PC-3 (cell line): ENCODE data around the gene ACADM.

Source experiments
- CTCF ChIP-seq: fragments of 300-600 bp; sonication (generic); conservative IDR thresholded peaks from 2 replicates; pipeline ENCODE4 v1.5.1; 2017; ENCODE audit warnings: antibody characterized with exemption, low read depth, mild to moderate bottlenecking, low read length
- EZH2 ChIP-seq: fragments of 300-600 bp; sonication (generic); IDR thresholded peaks from one replicate; pipeline ENCODE4 v1.6.1; 2017; ENCODE audit warnings: antibody characterized with exemption, mild to moderate bottlenecking, low read length; ENCODE audit not compliant: unreplicated experiment
- EZH2phosphoT487 ChIP-seq: fragments of 300-600 bp; sonication (generic); IDR thresholded peaks from 2 replicates; pipeline ENCODE4 v1.6.1; 2018; ENCODE audit warnings: mild to moderate bottlenecking, antibody characterized with exemption, low read length, borderline replicate concordance

- TF ChIP-seq CTCF (no peak), EZH2 (no peak), EZH2phosphoT487 (no peak)
Observed at GRCh38 chr1:75768016-75768415, 43.5 kb downstream of the ACADM start.
